Suprapubic skin (tissue), 4 donors: Measurements from ENCODE around the gene PPP2R3B. TPM values are rescaled to one million over a fixed set of nuclear protein-coding genes. Genes with fewer than 3 reads are reported as not detected.
"Not testable (repeated sequence)": the region's sequence is repeated elsewhere in the genome, so short reads cannot be mapped to it uniquely, and the experiment has no call there.

Experiments used
- DNase-seq, 2 donors: peaks; one replicate each; pipeline ENCODE4 v3.0.0-alpha.2; 2019; ENCODE audit warnings: low spot score in 2 of 2
- H3K27ac ChIP-seq: fragments of 200-600 bp; sonication (generic); one replicate; pipeline ENCODE4 v1.5.1; 2019
- H3K27me3 ChIP-seq: fragments of 200-600 bp; sonication (generic); one replicate; pipeline ENCODE4 v1.5.1; 2019
- H3K36me3 ChIP-seq: fragments of 200-600 bp; sonication (generic); one replicate; pipeline ENCODE4 v1.5.1; 2019
- H3K4me1 ChIP-seq: fragments of 200-600 bp; sonication (generic); one replicate; pipeline ENCODE4 v1.5.1; 2019
- H3K4me3 ChIP-seq: fragments of 200-600 bp; sonication (generic); one replicate; pipeline ENCODE4 v1.5.1; 2019; ENCODE audit warnings: mild to moderate bottlenecking
- H3K9me3 ChIP-seq: fragments of 200-600 bp; sonication (generic); one replicate; pipeline ENCODE4 v1.5.1; 2019
- EP300 ChIP-seq: sonication (generic); formaldehyde crosslinking; IDR thresholded peaks from one replicate; pipeline ENCODE4 v1.6.1; 2017; ENCODE audit warnings: antibody characterized with exemption
- POLR2A ChIP-seq, 2 donors: fragments of 450-650 bp; IDR thresholded peaks; one replicate each; pipeline ENCODE4 v1.6.1; 2017; ENCODE audit warnings: antibody characterized with exemption in 2 of 2, mild to moderate bottlenecking in 2 of 2, moderate library complexity in 2 of 2
- POLR2AphosphoS5 ChIP-seq, 3 donors: sonication (generic); formaldehyde crosslinking; IDR thresholded peaks; one replicate each; pipeline ENCODE4 v1.6.1; 2017; ENCODE audit warnings: antibody characterized with exemption in 3 of 3
- WGBS: methylation state at CpG from one replicate; pipeline ENCODE4 v1.1.5; 2018; 5-methylcytosine and 5-hydroxymethylcytosine counted together
- total RNA-seq, 4 donors: library from RNA; depleted of rRNA; stranded (reverse); fragments of >200 nt; gene quantifications; one replicate each; pipeline ENCODE4 v1.1.0, GENCODE V29; 2016
- TF ChIP-seq, protein P1 (sequence below), 2 donors: fragments of 200-600 bp in 1 of 2; fragments of 450-650 bp in 1 of 2; sonication (generic) in 1 of 2; IDR thresholded peaks; one replicate each; pipeline ENCODE4 v1.5.1; 2016 to 2019; ENCODE audit warnings: antibody characterized with exemption in 2 of 2, mild to moderate bottlenecking in 1 of 2, moderate library complexity in 1 of 2

Gene PPP2R3B
- total RNA-seq, 4 donors from 2014 or later: 31.8 to 79.6 (median 47.1) TPM

DNA sequence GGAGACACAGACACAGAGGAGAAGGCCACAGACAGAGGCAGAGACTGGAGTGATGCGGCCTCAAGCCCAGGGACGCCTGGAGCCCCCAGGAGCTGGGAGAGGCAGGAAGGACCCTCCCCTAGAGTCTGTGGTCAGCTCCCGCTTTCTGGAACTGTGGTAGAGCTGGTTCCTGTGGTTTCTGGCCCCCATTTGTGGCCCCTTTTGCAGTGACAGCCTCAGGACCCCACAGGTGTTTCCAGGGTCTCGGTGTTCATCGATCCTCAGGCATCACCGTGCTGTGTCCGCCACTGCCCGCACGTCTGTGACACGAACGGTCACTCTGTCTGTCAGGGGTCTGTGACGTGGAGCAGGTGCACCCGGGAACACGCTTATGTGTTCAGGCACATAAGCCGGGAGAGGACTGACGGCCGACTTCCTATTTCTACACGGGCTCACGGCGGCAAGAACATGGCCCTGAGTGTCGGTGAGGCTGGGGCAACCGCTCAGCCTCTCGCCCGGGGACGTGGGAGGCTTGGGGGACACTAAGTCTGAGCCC, 76.0 kb downstream of the PPP2R3B start:
- H3K36me3 ChIP-seq: peaks cover 85% of the 10 kb centered on the region

GRCh38 chrX:308821-309520, 77.7 kb downstream of the PPP2R3B start:
- no peak overlapping the region for H3K27ac ChIP-seq
- no peak overlapping the region for H3K4me3 ChIP-seq
- no peaks in the 10 kb centered on the region for H3K4me1 ChIP-seq
- TF ChIP-seq POLR2AphosphoS5 (IDR thresholded peaks at IDR 0.05) (no peak), POLR2A (IDR thresholded peaks at IDR 0.05) (no peak), EP300 (no peak)
- TF ChIP-seq, protein P1, sequence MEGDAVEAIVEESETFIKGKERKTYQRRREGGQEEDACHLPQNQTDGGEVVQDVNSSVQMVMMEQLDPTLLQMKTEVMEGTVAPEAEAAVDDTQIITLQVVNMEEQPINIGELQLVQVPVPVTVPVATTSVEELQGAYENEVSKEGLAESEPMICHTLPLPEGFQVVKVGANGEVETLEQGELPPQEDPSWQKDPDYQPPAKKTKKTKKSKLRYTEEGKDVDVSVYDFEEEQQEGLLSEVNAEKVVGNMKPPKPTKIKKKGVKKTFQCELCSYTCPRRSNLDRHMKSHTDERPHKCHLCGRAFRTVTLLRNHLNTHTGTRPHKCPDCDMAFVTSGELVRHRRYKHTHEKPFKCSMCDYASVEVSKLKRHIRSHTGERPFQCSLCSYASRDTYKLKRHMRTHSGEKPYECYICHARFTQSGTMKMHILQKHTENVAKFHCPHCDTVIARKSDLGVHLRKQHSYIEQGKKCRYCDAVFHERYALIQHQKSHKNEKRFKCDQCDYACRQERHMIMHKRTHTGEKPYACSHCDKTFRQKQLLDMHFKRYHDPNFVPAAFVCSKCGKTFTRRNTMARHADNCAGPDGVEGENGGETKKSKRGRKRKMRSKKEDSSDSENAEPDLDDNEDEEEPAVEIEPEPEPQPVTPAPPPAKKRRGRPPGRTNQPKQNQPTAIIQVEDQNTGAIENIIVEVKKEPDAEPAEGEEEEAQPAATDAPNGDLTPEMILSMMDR (IDR thresholded peaks at IDR 0.05): no peak
- WGBS: 94% methylated on average over 26 of the region's 30 CpGs
- peaks cover 90% of the 10 kb centered on the region for H3K36me3 ChIP-seq
- H3K9me3 ChIP-seq: no peaks in the 10 kb centered on the region
- H3K27me3 ChIP-seq: no peaks in the 10 kb centered on the region
- DNase-seq: peak; percentile 38 to 78

More for the DNA sequence above, 76.0 kb downstream of the PPP2R3B start:
- TF ChIP-seq POLR2AphosphoS5 (IDR thresholded peaks at IDR 0.05) (no peak), EP300 (no peak), POLR2A (IDR thresholded peaks at IDR 0.05) (no peak)
- TF ChIP-seq, protein P1 (IDR thresholded peaks at IDR 0.05): no peak
- H3K27me3 ChIP-seq: no peaks in the 10 kb centered on the region
- no peaks in the 10 kb centered on the region for H3K4me1 ChIP-seq
- peak; percentile 56 to 77 for DNase-seq
- no peaks in the 10 kb centered on the region for H3K9me3 ChIP-seq
- no peak overlapping the region for H3K27ac ChIP-seq
- 90% methylated on average over 2 of the region's 25 CpGs for WGBS
- H3K4me3 ChIP-seq: no peak overlapping the region

GRCh38 chrX:307261-308111, 79.2 kb downstream of the PPP2R3B start:
- TF ChIP-seq, protein P1 (IDR thresholded peaks at IDR 0.05): no peak
- TF ChIP-seq EP300 (no peak), POLR2AphosphoS5 (IDR thresholded peaks at IDR 0.05) (no peak), POLR2A (IDR thresholded peaks at IDR 0.05) (no peak)
- Histone ChIP-seq H3K4me1 (no peaks in the 10 kb centered on the region), H3K27me3 (no peaks in the 10 kb centered on the region), H3K4me3 (no peak overlapping the region), H3K9me3 (no peaks in the 10 kb centered on the region), H3K36me3 (peaks cover 88% of the 10 kb centered on the region), H3K27ac (no peak overlapping the region)
- peak; percentile 59 to 72 for DNase-seq
- WGBS: 97% methylated on average over 39 of the region's 58 CpGs

DNA sequence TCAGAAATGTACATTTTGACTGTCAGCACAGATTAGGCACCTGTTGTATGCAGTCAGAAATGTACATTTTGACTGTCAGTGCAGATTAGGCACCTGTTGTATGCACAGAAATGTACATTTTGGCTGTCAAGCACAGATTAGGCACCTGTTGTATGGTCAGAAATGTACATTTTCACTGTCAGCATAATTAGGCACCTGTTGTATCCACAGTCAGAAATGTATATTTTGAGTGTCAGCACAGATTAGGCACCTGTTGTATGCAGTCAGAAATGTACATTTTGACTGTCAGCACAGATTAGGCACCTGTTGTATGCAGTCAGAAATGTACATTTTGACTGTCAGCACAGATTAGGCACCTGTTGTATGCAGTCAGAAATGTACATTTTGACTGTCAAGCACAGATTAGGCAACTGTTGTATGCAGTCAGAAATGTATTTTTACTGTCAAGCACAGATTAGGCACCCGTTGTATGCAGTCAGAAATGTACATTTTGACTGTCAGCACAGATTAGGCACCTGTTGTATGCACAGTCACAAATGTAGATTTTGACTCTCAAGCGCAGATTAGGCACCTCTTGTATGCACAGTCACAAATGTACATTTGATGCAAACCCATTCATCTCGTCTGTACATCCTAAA, 80.0 kb downstream of the PPP2R3B start:
- H3K27ac ChIP-seq, H3K4me1 ChIP-seq, H3K27me3 ChIP-seq, DNase-seq, H3K9me3 ChIP-seq, H3K4me3 ChIP-seq: not testable (repeated sequence)
- H3K36me3 ChIP-seq: peaks cover 88% of the 10 kb centered on the region
- 92% methylated on average over 3 of the region's 3 CpGs for WGBS

DNA sequence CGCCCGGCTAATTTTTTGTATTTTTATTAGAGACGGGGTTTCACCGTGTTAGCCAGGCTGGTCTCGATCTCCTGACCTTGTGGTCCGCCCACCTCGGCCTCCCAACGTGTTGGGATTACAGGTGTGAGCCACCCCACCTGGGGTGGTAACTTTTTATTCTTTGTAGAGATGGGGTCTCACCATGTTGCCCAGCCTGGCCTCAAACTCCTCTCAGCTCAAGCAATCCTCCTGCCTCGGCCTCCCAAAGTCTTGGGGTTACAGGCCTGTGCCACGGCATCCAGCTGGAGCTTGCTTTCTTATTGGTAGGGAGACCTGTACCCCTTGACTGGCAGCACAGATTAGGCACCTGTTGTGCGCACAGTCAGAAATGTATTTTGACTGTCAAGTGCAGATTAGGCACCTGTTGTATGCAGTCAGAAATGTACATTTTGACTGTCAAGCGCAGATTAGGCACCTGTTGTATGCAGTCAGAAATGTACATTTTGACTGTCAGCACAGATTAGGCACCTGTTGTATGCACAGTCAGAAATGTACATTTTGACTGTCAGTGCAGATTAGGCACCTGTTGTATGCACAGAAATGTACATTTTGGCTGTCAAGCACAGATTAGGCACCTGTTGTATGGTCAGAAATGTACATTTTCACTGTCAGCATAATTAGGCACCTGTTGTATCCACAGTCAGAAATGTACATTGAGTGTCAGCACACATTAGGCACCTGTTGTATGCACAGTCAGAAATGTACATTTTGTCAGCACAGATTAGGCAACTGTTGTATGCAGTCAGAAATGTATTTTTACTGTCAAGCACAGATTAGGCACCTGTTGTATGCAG, 80.7 kb downstream of the PPP2R3B start:
- H3K27ac ChIP-seq, H3K4me1 ChIP-seq, H3K4me3 ChIP-seq, H3K27me3 ChIP-seq, H3K9me3 ChIP-seq: not testable (repeated sequence)
- peaks cover 87% of the 10 kb centered on the region for H3K36me3 ChIP-seq
- WGBS: 92% methylated on average over 10 of the region's 12 CpGs
- DNase-seq: peak; percentile 37 to 51
